Measurements from ENCODE around the gene CST7.

DNA sequence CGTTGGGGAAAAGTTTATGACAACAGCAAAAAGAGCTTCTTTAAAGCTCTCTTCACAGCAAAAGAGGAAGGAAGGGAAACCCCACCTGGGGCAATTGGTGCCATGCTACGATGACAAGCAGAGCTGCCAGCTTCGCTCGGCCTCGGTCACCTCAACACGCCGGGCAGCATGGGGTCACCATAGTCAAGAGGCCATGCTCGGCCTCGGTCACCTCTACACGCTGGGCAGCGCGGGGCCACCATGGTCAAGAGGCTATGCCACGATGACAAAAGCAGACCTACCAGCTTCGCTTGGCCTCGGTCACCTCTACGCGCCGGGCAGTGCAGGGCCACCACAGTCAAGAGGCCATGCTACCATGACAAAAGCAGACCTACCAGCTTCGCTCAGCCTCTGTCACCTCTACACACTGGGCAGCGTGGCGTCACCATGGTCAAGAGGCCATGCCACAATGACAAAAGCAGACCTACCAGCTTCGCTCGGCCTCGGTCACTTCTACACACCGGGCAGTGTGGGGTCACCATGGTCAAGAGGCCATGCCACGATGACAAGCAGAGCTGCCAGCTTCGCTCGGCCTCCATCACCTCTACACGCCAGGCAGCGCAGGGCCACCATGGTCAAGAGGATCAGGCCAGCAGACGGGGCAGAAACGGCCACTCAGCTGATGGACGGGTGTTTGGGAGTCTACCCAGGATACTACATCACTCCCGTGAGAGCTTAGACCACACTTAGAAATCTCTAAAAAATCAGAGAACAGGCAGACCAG, 31.4 kb downstream of the CST7 start:
- TF ChIP-seq, protein P1, sequence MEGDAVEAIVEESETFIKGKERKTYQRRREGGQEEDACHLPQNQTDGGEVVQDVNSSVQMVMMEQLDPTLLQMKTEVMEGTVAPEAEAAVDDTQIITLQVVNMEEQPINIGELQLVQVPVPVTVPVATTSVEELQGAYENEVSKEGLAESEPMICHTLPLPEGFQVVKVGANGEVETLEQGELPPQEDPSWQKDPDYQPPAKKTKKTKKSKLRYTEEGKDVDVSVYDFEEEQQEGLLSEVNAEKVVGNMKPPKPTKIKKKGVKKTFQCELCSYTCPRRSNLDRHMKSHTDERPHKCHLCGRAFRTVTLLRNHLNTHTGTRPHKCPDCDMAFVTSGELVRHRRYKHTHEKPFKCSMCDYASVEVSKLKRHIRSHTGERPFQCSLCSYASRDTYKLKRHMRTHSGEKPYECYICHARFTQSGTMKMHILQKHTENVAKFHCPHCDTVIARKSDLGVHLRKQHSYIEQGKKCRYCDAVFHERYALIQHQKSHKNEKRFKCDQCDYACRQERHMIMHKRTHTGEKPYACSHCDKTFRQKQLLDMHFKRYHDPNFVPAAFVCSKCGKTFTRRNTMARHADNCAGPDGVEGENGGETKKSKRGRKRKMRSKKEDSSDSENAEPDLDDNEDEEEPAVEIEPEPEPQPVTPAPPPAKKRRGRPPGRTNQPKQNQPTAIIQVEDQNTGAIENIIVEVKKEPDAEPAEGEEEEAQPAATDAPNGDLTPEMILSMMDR (IDR thresholded peaks at IDR 0.05): no peak
- TF ChIP-seq CREB1 (CRISPR knock-in tag; IDR thresholded peaks at IDR 0.05) (no peak), MAX (CRISPR knock-in tag; IDR thresholded peaks at IDR 0.05) (no peak), FOXJ3 (CRISPR knock-in tag; IDR thresholded peaks at IDR 0.05; ENCODE audit: borderline replicate concordance) (no peak), IRF2 (CRISPR knock-in tag; IDR thresholded peaks at IDR 0.05; ENCODE audit: borderline replicate concordance, low read depth) (no peak), FOXK1 (CRISPR knock-in tag; IDR thresholded peaks at IDR 0.05) (no peak), ZNF121 (CRISPR knock-in tag; IDR thresholded peaks at IDR 0.05) (no peak), ETV6 (CRISPR knock-in tag; IDR thresholded peaks at IDR 0.05) (no peak), E2F1 (CRISPR knock-in tag; IDR thresholded peaks at IDR 0.05) (no peak)
- TF ChIP-seq, protein P2, sequence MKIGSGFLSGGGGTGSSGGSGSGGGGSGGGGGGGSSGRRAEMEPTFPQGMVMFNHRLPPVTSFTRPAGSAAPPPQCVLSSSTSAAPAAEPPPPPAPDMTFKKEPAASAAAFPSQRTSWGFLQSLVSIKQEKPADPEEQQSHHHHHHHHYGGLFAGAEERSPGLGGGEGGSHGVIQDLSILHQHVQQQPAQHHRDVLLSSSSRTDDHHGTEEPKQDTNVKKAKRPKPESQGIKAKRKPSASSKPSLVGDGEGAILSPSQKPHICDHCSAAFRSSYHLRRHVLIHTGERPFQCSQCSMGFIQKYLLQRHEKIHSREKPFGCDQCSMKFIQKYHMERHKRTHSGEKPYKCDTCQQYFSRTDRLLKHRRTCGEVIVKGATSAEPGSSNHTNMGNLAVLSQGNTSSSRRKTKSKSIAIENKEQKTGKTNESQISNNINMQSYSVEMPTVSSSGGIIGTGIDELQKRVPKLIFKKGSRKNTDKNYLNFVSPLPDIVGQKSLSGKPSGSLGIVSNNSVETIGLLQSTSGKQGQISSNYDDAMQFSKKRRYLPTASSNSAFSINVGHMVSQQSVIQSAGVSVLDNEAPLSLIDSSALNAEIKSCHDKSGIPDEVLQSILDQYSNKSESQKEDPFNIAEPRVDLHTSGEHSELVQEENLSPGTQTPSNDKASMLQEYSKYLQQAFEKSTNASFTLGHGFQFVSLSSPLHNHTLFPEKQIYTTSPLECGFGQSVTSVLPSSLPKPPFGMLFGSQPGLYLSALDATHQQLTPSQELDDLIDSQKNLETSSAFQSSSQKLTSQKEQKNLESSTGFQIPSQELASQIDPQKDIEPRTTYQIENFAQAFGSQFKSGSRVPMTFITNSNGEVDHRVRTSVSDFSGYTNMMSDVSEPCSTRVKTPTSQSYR (CRISPR knock-in tag; IDR thresholded peaks at IDR 0.05): no peak
- TF ChIP-seq, protein P3, sequence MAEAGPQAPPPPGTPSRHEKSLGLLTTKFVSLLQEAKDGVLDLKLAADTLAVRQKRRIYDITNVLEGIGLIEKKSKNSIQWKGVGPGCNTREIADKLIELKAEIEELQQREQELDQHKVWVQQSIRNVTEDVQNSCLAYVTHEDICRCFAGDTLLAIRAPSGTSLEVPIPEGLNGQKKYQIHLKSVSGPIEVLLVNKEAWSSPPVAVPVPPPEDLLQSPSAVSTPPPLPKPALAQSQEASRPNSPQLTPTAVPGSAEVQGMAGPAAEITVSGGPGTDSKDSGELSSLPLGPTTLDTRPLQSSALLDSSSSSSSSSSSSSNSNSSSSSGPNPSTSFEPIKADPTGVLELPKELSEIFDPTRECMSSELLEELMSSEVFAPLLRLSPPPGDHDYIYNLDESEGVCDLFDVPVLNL (CRISPR knock-in tag; IDR thresholded peaks at IDR 0.05; ENCODE audit: borderline replicate concordance, low read depth): no peak
- TF ChIP-seq, protein P4, sequence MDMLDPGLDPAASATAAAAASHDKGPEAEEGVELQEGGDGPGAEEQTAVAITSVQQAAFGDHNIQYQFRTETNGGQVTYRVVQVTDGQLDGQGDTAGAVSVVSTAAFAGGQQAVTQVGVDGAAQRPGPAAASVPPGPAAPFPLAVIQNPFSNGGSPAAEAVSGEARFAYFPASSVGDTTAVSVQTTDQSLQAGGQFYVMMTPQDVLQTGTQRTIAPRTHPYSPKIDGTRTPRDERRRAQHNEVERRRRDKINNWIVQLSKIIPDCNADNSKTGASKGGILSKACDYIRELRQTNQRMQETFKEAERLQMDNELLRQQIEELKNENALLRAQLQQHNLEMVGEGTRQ (CRISPR knock-in tag; IDR thresholded peaks at IDR 0.05): no peak
